ENCODE results near the gene CENATAC. TPM values are rescaled to one million over a fixed set of nuclear protein-coding genes. Genes with fewer than 3 reads are reported as not detected.
"Not testable (repeated sequence)": the region's sequence is repeated elsewhere in the genome, so short reads cannot be mapped to it uniquely, and the experiment has no call there.

Gene CENATAC
- total RNA-seq, 4 donors from 2014 or later, result 66.4 to 192 (median 105) TPM

DNA sequence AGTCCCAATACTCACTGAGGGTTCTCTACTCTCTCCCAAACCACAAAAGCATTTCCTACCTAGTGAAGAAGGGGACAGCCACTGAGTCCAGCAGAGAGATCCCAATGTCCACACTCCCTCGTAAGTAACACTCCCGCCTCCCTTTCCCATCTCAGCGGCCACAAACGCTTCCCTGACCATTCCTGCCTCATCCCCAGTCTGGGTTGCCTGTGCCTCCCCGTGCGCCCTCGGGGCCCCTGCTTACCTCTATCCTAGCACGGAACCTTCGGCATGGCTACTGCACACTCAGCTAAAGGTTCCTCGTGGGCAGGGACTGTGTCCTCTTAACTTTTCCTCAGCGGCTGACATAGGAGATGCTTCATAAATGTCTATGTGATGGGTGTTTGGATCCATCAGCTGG lies 40.4 kb upstream of the CENATAC start:
- DNase-seq, result no peak
- Histone ChIP-seq H3K4me1 (no peaks in the 10 kb centered on the region), H3K9me3 (no peaks in the 10 kb centered on the region), H3K27me3 (no peaks in the 10 kb centered on the region), H3K36me3 (no peaks in the 10 kb centered on the region), H3K27ac (no peak overlapping the region), H3K4me3 (no peak overlapping the region)
- no peak for TF ChIP-seq POLR2A (IDR thresholded peaks at IDR 0.05)

- Histone ChIP-seq H3K9me3 (no peaks in the 10 kb centered on the region), H3K4me1 (no peaks in the 10 kb centered on the region), H3K36me3 (no peaks in the 10 kb centered on the region), H3K4me3 (no peak overlapping the region), H3K27ac (no peak overlapping the region), H3K27me3 (no peaks in the 10 kb centered on the region)
- no peak for DNase-seq
- TF ChIP-seq CTCF (IDR thresholded peaks at IDR 0.05) (no peak), POLR2A (IDR thresholded peaks at IDR 0.05) (no peak)
These were observed 40.0 kb upstream of the CENATAC start for GRCh38 chr11:118957968-118958367.

DNA sequence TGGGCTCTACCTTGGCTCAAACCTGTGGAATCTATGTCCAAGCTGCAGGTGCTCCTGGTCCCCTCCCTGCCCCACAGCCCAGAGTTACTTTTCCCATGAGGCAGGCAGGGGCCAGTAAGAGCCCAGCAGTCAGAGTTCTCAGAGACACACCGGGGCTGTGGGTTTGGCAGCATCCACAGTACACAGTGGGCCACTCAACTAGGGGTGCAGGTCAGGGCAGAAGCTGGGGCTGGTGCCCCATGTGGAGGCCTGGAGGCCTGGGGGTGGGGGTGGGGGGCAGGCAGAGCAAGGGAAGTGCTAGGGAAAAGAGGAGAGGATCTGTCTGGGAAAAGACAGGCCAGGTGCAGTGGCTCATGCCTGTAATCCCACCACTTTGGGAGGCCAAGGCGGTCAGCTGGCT lies 39.4 kb upstream of the CENATAC start:
- no peak overlapping the region for H3K27ac ChIP-seq
- no peaks in the 10 kb centered on the region for H3K27me3 ChIP-seq
- no peak overlapping the region for H3K4me3 ChIP-seq
- no peak for TF ChIP-seq CTCF (IDR thresholded peaks at IDR 0.05)
- no peak for TF ChIP-seq POLR2A (IDR thresholded peaks at IDR 0.05)
- H3K9me3 ChIP-seq, result no peaks in the 10 kb centered on the region
- H3K36me3 ChIP-seq, result no peaks in the 10 kb centered on the region
- H3K4me1 ChIP-seq, result no peaks in the 10 kb centered on the region
- DNase-seq, result no peak

- no peak for DNase-seq
- Histone ChIP-seq H3K36me3 (no peaks in the 10 kb centered on the region), H3K9me3 (no peaks in the 10 kb centered on the region), H3K27me3 (no peaks in the 10 kb centered on the region), H3K4me1 (no peaks in the 10 kb centered on the region), H3K27ac (no peak overlapping the region), H3K4me3 (no peak overlapping the region)
- TF ChIP-seq CTCF (IDR thresholded peaks at IDR 0.05), result no peak
- TF ChIP-seq POLR2A (IDR thresholded peaks at IDR 0.05), result no peak
These were observed 36.7 kb upstream of the CENATAC start for GRCh38 chr11:118961189-118961588.

DNA sequence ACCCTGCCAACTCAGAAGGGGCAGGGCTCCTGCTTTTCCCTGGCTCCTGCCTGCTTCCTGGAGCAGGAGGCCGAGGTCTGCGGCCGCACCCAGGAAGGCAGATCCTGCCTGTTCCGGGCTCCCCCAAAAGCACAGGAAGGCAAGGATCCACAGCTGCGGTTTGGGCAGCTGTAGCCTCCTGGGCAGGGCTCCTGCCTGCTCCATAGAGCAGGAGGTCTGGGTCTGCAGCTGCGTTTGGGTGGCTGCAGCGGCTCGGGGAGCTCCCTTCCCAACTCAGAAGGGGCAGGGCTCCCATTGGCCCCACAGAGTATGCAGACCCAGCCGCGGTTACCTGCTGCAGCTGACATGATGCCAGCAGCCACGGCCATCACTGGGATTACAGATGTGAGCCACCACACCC lies 36.3 kb upstream of the CENATAC start:
- H3K4me1 ChIP-seq, result no peaks in the 10 kb centered on the region
- H3K4me3 ChIP-seq, result no peak overlapping the region
- TF ChIP-seq POLR2A (IDR thresholded peaks at IDR 0.05) (no peak), CTCF (IDR thresholded peaks at IDR 0.05) (no peak)
- no peaks in the 10 kb centered on the region for H3K9me3 ChIP-seq
- DNase-seq, result no peak
- no peak overlapping the region for H3K27ac ChIP-seq
- H3K27me3 ChIP-seq, result no peaks in the 10 kb centered on the region
- H3K36me3 ChIP-seq, result no peaks in the 10 kb centered on the region

GRCh38 chr11:118969508-118969907 lies 28.4 kb upstream of the CENATAC start:
- H3K36me3 ChIP-seq, H3K9me3 ChIP-seq, H3K27me3 ChIP-seq, H3K4me3 ChIP-seq, H3K27ac ChIP-seq, DNase-seq, H3K4me1 ChIP-seq: not testable (repeated sequence)

GRCh38 chr11:118971646-118972045 lies 26.3 kb upstream of the CENATAC start, which contains the start of gene FOXR1:
TSS of gene FOXR1 (plus strand) at chr11:118971761. CDS start at chr11:118971932, 171 bp downstream.
- no peak for DNase-seq
- Histone ChIP-seq H3K27ac (no peak within 1 kb of the TSS), H3K4me3 (no peak within 1 kb of the TSS), H3K36me3 (no peaks in the 10 kb centered on the region), H3K4me1 (no peaks in the 10 kb centered on the region), H3K9me3 (no peaks in the 10 kb centered on the region), H3K27me3 (no peaks in the 10 kb centered on the region)
- TF ChIP-seq POLR2A (IDR thresholded peaks at IDR 0.05) (no peak), CTCF (IDR thresholded peaks at IDR 0.05) (no peak)
